Hepatocyte (in vitro differentiated cells): ENCODE results near the gene DIRAS1. TPM values are rescaled to one million over a fixed set of nuclear protein-coding genes. Genes with fewer than 3 reads are reported as not detected.

Experiments used
- DNase-seq: peaks from one replicate; pipeline ENCODE4 v3.0.0-alpha.2; 2016; ENCODE audit warnings: low spot score
- H2AFZ ChIP-seq: fragments of 200-600 bp; sonication (generic); 2 replicates; pipeline ENCODE4 v1.6.0; 2016; ENCODE audit warnings: antibody characterized with exemption, mild to moderate bottlenecking
- H3K27ac ChIP-seq: fragments of 200-600 bp; sonication (generic); 2 replicates; pipeline ENCODE4 v1.5.1; 2016; ENCODE audit warnings: mild to moderate bottlenecking
- H3K27me3 ChIP-seq: fragments of 200-600 bp; sonication (generic); 2 replicates; pipeline ENCODE4 v1.6.1; 2016
- H3K36me3 ChIP-seq: fragments of 200-600 bp; sonication (generic); replicated peaks from 2 replicates; pipeline ENCODE4 v1.5.1; 2016; ENCODE audit warnings: low read depth; ENCODE audit not compliant: insufficient read depth
- H3K4me1 ChIP-seq: fragments of 200-600 bp; sonication (generic); 2 replicates; pipeline ENCODE4 v1.5.1; 2016; ENCODE audit warnings: mild to moderate bottlenecking, moderate library complexity; ENCODE audit not compliant: insufficient read depth
- H3K4me2 ChIP-seq: fragments of 200-600 bp; sonication (generic); 2 replicates; pipeline ENCODE4 v1.6.0; 2016
- H3K4me3 ChIP-seq: fragments of 200-600 bp; sonication (generic); 2 replicates; pipeline ENCODE4 v1.5.1; 2016; ENCODE audit warnings: mild to moderate bottlenecking
- H3K79me2 ChIP-seq: fragments of 200-600 bp; sonication (generic); 2 replicates; pipeline ENCODE4 v1.6.0; 2017; ENCODE audit warnings: mild to moderate bottlenecking
- H3K9me2 ChIP-seq: fragments of 200-600 bp; sonication (generic); replicated peaks from 2 replicates; pipeline ENCODE4 v1.6.0; 2017; ENCODE audit warnings: mild to moderate bottlenecking; ENCODE audit not compliant: insufficient read depth
- H3K9me3 ChIP-seq: fragments of 200-600 bp; sonication (generic); 2 replicates; pipeline ENCODE4 v1.5.1; 2016; ENCODE audit warnings: low read depth, mild to moderate bottlenecking
- H4K20me1 ChIP-seq: fragments of 200-600 bp; sonication (generic); 2 replicates; pipeline ENCODE4 v1.6.0; 2016; ENCODE audit warnings: mild to moderate bottlenecking; ENCODE audit not compliant: insufficient read depth, poor library complexity, severe bottlenecking
- EZH2 ChIP-seq: fragments of 200-600 bp; sonication (generic); IDR thresholded peaks from 2 replicates; pipeline ENCODE4 v1.6.1; 2016; ENCODE audit warnings: antibody characterized with exemption, mild to moderate bottlenecking, borderline replicate concordance
- EZH2phosphoT487 ChIP-seq: fragments of 200-600 bp; sonication (generic); IDR thresholded peaks from one replicate; pipeline ENCODE4 v1.6.1; 2018; ENCODE audit warnings: antibody characterized with exemption, mild to moderate bottlenecking, low read depth, moderate library complexity; ENCODE audit not compliant: unreplicated experiment, severe bottlenecking
- WGBS: methylation state at CpG from one replicate; pipeline ENCODE4 v1.1.6; 2016; ENCODE audit warnings: low lambda C conversion rate; ENCODE audit errors: missing lambda C conversion rate; 5-methylcytosine and 5-hydroxymethylcytosine counted together
- polyA plus RNA-seq: library from polyadenylated mRNA; unstranded; fragments of >200 nt; fragmentation: Nextera tagmentation; extraction: Ambion mirVana; gene quantifications from 2 replicates; pipeline ENCODE4 v1.2.1, GENCODE V29; 2016
- total RNA-seq: library from RNA; depleted of rRNA; stranded (reverse); fragments of >200 nt; gene quantifications from 2 replicates; pipeline ENCODE4 v1.2.3, GENCODE V29; 2014
- TF ChIP-seq, protein P1 (sequence below): fragments of 200-600 bp; sonication (generic); IDR thresholded peaks from 2 replicates; pipeline ENCODE4 v1.5.1; 2016; ENCODE audit warnings: antibody characterized with exemption, mild to moderate bottlenecking; ENCODE audit not compliant: poor library complexity

DIRAS1 gene
- total and polyA plus RNA-seq, 2 experiments from 2014 or later = 1.5 to 2.4 TPM

DNA sequence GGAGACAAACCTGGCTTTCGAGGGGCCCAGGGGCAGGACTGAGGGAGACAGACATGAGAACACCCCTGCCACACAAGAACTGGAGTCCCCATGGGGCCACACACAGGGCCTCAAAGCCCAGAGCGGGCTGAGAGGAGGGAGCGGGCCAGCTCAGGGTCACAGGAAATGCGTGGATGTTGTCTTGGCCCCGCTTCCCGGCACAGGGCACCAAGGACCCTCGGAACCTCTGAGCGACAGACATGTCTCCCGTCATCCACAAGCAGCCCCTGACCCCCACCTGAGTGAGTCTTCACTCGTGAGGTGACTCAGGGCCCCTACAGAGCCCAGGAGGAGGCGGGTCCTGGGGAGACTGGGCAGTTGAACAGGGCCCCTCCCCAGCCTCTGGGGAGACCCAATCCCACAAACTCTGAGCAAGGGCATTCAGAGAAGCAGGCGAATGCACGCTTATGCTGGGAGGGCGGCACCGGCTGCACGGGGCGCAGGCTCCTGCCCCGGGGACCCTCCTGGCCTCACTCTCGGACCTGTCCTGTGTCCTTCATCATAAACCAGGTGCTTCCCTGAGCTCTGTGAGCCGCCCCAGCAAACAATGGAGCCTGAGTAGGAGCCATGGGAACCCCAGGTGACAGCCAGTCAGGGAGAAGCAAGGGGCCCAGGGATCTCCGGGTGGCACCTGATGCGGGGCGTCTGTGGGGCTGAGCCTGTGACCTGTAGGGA lies 41.8 kb upstream of the DIRAS1 start:
- H2AFZ ChIP-seq = no peak overlapping the region
- no peaks in the 10 kb centered on the region for H3K4me1 ChIP-seq
- no peak for DNase-seq
- no peak overlapping the region for H3K27ac ChIP-seq
- TF ChIP-seq EZH2phosphoT487 = no peak
- TF ChIP-seq, protein P1, sequence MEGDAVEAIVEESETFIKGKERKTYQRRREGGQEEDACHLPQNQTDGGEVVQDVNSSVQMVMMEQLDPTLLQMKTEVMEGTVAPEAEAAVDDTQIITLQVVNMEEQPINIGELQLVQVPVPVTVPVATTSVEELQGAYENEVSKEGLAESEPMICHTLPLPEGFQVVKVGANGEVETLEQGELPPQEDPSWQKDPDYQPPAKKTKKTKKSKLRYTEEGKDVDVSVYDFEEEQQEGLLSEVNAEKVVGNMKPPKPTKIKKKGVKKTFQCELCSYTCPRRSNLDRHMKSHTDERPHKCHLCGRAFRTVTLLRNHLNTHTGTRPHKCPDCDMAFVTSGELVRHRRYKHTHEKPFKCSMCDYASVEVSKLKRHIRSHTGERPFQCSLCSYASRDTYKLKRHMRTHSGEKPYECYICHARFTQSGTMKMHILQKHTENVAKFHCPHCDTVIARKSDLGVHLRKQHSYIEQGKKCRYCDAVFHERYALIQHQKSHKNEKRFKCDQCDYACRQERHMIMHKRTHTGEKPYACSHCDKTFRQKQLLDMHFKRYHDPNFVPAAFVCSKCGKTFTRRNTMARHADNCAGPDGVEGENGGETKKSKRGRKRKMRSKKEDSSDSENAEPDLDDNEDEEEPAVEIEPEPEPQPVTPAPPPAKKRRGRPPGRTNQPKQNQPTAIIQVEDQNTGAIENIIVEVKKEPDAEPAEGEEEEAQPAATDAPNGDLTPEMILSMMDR = no peak
- 96% methylated on average over 21 of the region's 23 CpGs for WGBS
- H3K79me2 ChIP-seq = no peaks in the 10 kb centered on the region
- no peaks in the 10 kb centered on the region for H4K20me1 ChIP-seq
- H3K36me3 ChIP-seq = no peaks in the 10 kb centered on the region
- no peak overlapping the region for H3K4me2 ChIP-seq
- H3K9me3 ChIP-seq = no peaks in the 10 kb centered on the region
- H3K27me3 ChIP-seq = no peaks in the 10 kb centered on the region
- H3K9me2 ChIP-seq = no peaks in the 10 kb centered on the region
- H3K4me3 ChIP-seq = no peak overlapping the region

DNA sequence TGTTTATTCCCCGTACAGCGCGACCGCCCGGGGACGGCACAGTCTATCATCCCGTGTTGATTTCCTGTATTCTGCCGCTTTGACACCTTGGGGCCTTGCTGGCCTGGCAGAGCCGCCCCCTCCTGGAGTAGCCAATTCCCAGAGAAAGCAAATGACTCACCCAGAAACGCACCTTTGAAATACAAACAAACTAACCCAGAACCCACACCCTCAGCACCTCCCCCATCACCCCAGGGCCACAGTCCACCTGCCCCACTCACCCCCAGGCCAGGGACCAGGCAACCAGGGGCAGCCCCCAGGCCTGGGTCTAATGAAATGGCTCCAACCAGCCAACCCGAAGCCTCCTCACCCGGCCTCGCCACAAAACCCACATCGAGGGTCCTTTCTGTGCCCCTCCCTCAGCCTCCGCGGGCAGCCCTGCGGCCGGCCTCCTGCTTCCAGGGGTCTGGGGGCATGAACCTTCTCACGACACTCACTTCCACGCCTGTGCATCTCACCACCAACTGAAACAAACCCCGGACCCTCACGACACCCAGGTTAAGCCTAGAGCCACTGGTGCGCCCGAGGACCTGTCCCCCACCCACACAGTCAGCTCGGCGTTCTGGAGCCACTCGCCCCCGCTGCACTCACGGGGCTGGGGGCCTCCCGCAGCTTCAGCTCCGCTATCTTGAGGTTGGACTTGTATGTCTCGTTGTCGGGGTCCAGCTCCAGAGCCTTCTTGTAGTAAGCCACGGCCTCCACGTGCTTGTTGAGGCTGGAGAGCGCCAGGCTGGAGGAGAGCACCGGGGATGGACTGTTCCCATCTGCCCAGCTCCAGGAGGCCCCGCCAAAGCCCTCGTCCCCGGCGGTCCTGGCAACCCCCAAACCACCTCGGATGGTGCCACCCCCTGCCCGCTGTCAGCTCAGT lies 41.0 kb upstream of the DIRAS1 start:
- H3K79me2 ChIP-seq = no peaks in the 10 kb centered on the region
- H3K36me3 ChIP-seq = no peaks in the 10 kb centered on the region
- no peak for TF ChIP-seq EZH2phosphoT487
- TF ChIP-seq EZH2 = no peak
- TF ChIP-seq, protein P1 = no peak
- no peak overlapping the region for H3K27ac ChIP-seq
- no peak overlapping the region for H2AFZ ChIP-seq
- WGBS = 98% methylated on average over 34 of the region's 43 CpGs
- H3K4me2 ChIP-seq = no peak overlapping the region
- H4K20me1 ChIP-seq = no peaks in the 10 kb centered on the region
- no peaks in the 10 kb centered on the region for H3K9me2 ChIP-seq
- no peaks in the 10 kb centered on the region for H3K9me3 ChIP-seq
- no peak overlapping the region for H3K4me3 ChIP-seq
- DNase-seq = no peak
- H3K27me3 ChIP-seq = no peaks in the 10 kb centered on the region
- no peaks in the 10 kb centered on the region for H3K4me1 ChIP-seq

DNA sequence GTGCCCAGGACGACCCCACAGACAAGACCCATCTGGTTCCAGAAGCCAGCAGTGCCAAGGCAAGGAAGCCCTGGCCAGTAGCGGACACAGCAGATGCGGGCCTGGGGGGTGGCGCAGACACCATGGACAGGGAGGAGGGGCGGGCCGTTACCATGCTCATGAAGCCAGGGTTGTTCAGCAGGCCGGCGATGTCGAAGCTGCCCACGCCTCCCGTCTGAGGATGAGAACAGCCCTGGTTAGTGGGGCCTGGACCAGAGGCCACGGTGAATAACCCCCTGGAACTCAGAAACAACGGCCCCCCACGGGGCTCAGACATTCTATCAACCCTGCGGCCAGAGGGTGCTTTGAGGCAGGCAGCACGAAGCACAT lies 40.1 kb upstream of the DIRAS1 start:
- TF ChIP-seq, protein P1 = no peak
- TF ChIP-seq EZH2phosphoT487 (no peak), EZH2 (no peak)
- H3K4me3 ChIP-seq = no peak overlapping the region
- H2AFZ ChIP-seq = no peak overlapping the region
- H3K9me2 ChIP-seq = no peaks in the 10 kb centered on the region
- DNase-seq = no peak
- no peaks in the 10 kb centered on the region for H3K4me1 ChIP-seq
- no peaks in the 10 kb centered on the region for H4K20me1 ChIP-seq
- no peaks in the 10 kb centered on the region for H3K9me3 ChIP-seq
- no peak overlapping the region for H3K27ac ChIP-seq
- H3K79me2 ChIP-seq = no peaks in the 10 kb centered on the region
- no peak overlapping the region for H3K4me2 ChIP-seq
- H3K27me3 ChIP-seq = no peaks in the 10 kb centered on the region
- WGBS = 95% methylated on average over 14 of the region's 16 CpGs
- no peaks in the 10 kb centered on the region for H3K36me3 ChIP-seq
